GM23338 (cell line): ENCODE measurements around the gene SLC38A10. TPM values are rescaled to one million over a fixed set of nuclear protein-coding genes. Genes with fewer than 3 reads are reported as not detected.

ENCODE experiments used
- ATAC-seq: fragments of 200-7000 bp; cut with Tn5 transposase; 3 replicates; pipeline ENCODE4 v1.9.1; 2020
- DNase-seq: peaks from one replicate; pipeline ENCODE4 v3.0.0-alpha.2; 2015; ENCODE audit warnings: low spot score
- H2AFZ ChIP-seq: fragments of 200-600 bp; sonication (generic); 2 replicates; pipeline ENCODE4 v1.8.0; 2016; ENCODE audit warnings: antibody characterized with exemption, mild to moderate bottlenecking, moderate library complexity
- H3F3A ChIP-seq: fragments of 200-600 bp; sonication (generic); replicated peaks from 2 replicates; pipeline ENCODE4 v1.8.0; 2017; ENCODE audit warnings: antibody characterized with exemption, mixed run types, low read depth
- H3K27ac ChIP-seq: fragments of 200-600 bp; sonication (generic); 2 replicates; pipeline ENCODE4 v1.6.1; 2016; ENCODE audit warnings: low read depth
- H3K27me3 ChIP-seq: fragments of 200-600 bp; sonication (generic); 2 replicates; pipeline ENCODE4 v1.8.0; 2016; ENCODE audit warnings: mild to moderate bottlenecking, mixed run types, moderate library complexity; ENCODE audit not compliant: insufficient read depth
- H3K36me3 ChIP-seq: fragments of 200-600 bp; sonication (generic); 2 replicates; pipeline ENCODE4 v1.8.0; 2016; ENCODE audit warnings: mild to moderate bottlenecking; ENCODE audit not compliant: insufficient read depth
- H3K4me1 ChIP-seq: fragments of 200-600 bp; sonication (generic); 2 replicates; pipeline ENCODE4 v1.8.0; 2016; ENCODE audit warnings: mild to moderate bottlenecking, moderate library complexity; ENCODE audit not compliant: insufficient read depth
- H3K4me2 ChIP-seq: fragments of 200-600 bp; sonication (generic); 2 replicates; pipeline ENCODE4 v1.7.1; 2017; ENCODE audit warnings: mixed run types
- H3K4me3 ChIP-seq: fragments of 200-600 bp; sonication (generic); 2 replicates; pipeline ENCODE4 v1.6.1; 2016; ENCODE audit warnings: mixed run types
- H3K79me2 ChIP-seq: fragments of 200-600 bp; sonication (generic); replicated peaks from 2 replicates; pipeline ENCODE4 v1.8.0; 2017; ENCODE audit warnings: mild to moderate bottlenecking; ENCODE audit not compliant: insufficient read depth
- H3K9me2 ChIP-seq: fragments of 200-600 bp; sonication (generic); 2 replicates; pipeline ENCODE4 v1.8.0; 2017; ENCODE audit not compliant: insufficient read depth
- H4K20me1 ChIP-seq: fragments of 200-600 bp; sonication (generic); replicated peaks from 2 replicates; pipeline ENCODE4 v1.8.0; 2017; ENCODE audit warnings: mild to moderate bottlenecking; ENCODE audit not compliant: insufficient read depth
- H3K27ac Mint-ChIP-seq: 2 replicates; pipeline ENCODE4 v1.8.0; 2020; ENCODE audit warnings: inconsistent platforms, mild to moderate bottlenecking, moderate library complexity, mixed read lengths
- H3K27me3 Mint-ChIP-seq: 3 replicates; pipeline ENCODE4 v1.8.0; 2022; ENCODE audit warnings: low read depth, mild to moderate bottlenecking, moderate library complexity, mixed read lengths, inconsistent platforms; ENCODE audit not compliant: insufficient read depth, poor library complexity
- H3K36me3 Mint-ChIP-seq: 3 replicates; pipeline ENCODE4 v1.8.0; 2021; ENCODE audit warnings: low read depth, mild to moderate bottlenecking, inconsistent platforms, moderate library complexity, mixed read lengths
- H3K4me1 Mint-ChIP-seq: 3 replicates; pipeline ENCODE4 v1.8.0; 2020; ENCODE audit warnings: mild to moderate bottlenecking, inconsistent platforms, mixed read lengths
- H3K4me3 Mint-ChIP-seq: 3 replicates; pipeline ENCODE4 v1.8.0; 2021; ENCODE audit warnings: moderate library complexity, mild to moderate bottlenecking, inconsistent platforms, mixed read lengths
- H3K9me3 Mint-ChIP-seq: 3 replicates; pipeline ENCODE4 v1.8.0; 2020; ENCODE audit warnings: moderate library complexity, mild to moderate bottlenecking, inconsistent platforms, mixed read lengths
- CREB1 ChIP-seq: fragments of 250-450 bp; sonication (Bioruptor Pico); IDR thresholded peaks from 2 replicates; pipeline ENCODE4 v1.5.0; 2020; ENCODE audit warnings: low read depth, mild to moderate bottlenecking, moderate library complexity
- NANOG ChIP-seq: IDR thresholded peaks from 2 replicates; pipeline ENCODE4 v1.6.1; 2016; ENCODE audit warnings: antibody characterized with exemption, borderline replicate concordance
- ZNF331 ChIP-seq: fragments of 250-450 bp; sonication (Bioruptor Pico); IDR thresholded peaks from 2 replicates; pipeline ENCODE4 v1.5.0; 2020; ENCODE audit warnings: low read depth, mild to moderate bottlenecking, moderate library complexity
- polyA plus RNA-seq: library from polyadenylated mRNA; unstranded; fragments of >200 nt; fragmentation: Nextera tagmentation; extraction: Ambion mirVana; gene quantifications from 2 replicates; pipeline ENCODE4 v1.2.1, GENCODE V29; 2016
- total RNA-seq: library from RNA; depleted of rRNA; stranded (reverse); fragments of >200 nt; shearing (Covaris generic); gene quantifications from 2 replicates; pipeline ENCODE4 v1.2.3, GENCODE V29; 2014
- TF ChIP-seq, protein P1 (sequence below): IDR thresholded peaks from one replicate; pipeline ENCODE4 v1.6.1; 2018; ENCODE audit warnings: antibody characterized with exemption; ENCODE audit not compliant: unreplicated experiment
- TF ChIP-seq, protein P2 (sequence below), 2 experiments: fragments of 200-600 bp in 1 of 2; sonication (generic) in 1 of 2; conservative IDR thresholded peaks; 2 replicates each; pipeline versions ENCODE4 v1.5.1 to v1.6.1; 2016 to 2017; ENCODE audit warnings: antibody characterized with exemption in 2 of 2, low read depth in 2 of 2, mild to moderate bottlenecking in 2 of 2, moderate library complexity in 1 of 2
- TF ChIP-seq, protein P3 (sequence below): IDR thresholded peaks from 2 replicates; pipeline ENCODE4 v1.6.1; 2016; ENCODE audit warnings: antibody characterized with exemption

SLC38A10 gene
- total and polyA plus RNA-seq, 2 experiments from 2014 or later = 17.1 to 55.8 TPM

DNA sequence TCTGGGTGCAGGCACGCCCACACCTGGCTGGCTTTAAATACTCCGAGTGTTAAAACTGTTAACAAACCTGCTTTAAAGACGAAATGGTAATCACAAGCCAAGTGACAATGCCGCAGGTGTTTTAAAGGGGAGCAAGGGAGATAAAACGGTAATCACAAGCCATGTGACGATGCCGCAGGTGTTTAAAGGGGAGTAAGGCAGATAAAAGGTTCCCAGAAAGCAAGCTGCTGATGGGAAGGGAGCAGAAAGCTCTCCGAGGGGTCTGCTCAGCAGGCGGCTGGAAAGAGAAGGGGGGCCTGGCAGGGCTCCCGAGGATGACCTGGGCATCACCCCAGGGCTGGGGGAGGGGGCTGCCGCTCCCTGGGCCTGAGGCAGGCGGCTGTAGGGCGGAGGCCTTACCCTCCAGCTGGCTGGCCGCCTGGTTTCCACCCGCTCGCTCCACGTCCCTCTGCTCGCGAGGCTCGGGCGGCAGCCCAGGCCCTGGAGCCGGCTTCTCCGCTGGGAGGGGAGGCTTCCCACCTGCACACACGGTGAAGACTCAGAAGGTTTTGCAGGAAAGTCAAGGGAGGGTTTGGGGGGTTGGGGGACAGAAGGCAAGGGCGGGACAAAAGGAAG lies 43.9 kb downstream of the SLC38A10 start:
- DNase-seq = no peak
- Histone ChIP-seq H4K20me1 (no peaks in the 10 kb centered on the region; the same call in 1 of the 2 replicates), H3F3A (peaks cover 2% of the 10 kb centered on the region; the same call in 1 of the 2 replicates), H2AFZ (no peak overlapping the region), H3K27ac (no peak overlapping the region), H3K9me2 (peaks cover 5% of the 10 kb centered on the region), H3K27me3 (no peaks in the 10 kb centered on the region), H3K4me2 (no peak overlapping the region), H3K4me3 (no peak overlapping the region), H3K79me2 (no peaks in the 10 kb centered on the region), H3K36me3 (no peaks in the 10 kb centered on the region), H3K4me1 (peaks cover 3% of the 10 kb centered on the region; the same call in 1 of the 2 replicates)
- peaks cover 6% of the 10 kb centered on the region; the same call in 2 of the 3 replicates for H3K36me3 Mint-ChIP-seq
- H3K4me3 Mint-ChIP-seq = no peak overlapping the region
- no peak for ATAC-seq
- no peak overlapping the region for H3K27ac Mint-ChIP-seq
- H3K9me3 Mint-ChIP-seq = peaks cover 3% of the 10 kb centered on the region; the same call in 1 of the 3 replicates
- peaks cover 27% of the 10 kb centered on the region for H3K4me1 Mint-ChIP-seq
- peaks cover 21% of the 10 kb centered on the region for H3K27me3 Mint-ChIP-seq
- TF ChIP-seq, protein P1, sequence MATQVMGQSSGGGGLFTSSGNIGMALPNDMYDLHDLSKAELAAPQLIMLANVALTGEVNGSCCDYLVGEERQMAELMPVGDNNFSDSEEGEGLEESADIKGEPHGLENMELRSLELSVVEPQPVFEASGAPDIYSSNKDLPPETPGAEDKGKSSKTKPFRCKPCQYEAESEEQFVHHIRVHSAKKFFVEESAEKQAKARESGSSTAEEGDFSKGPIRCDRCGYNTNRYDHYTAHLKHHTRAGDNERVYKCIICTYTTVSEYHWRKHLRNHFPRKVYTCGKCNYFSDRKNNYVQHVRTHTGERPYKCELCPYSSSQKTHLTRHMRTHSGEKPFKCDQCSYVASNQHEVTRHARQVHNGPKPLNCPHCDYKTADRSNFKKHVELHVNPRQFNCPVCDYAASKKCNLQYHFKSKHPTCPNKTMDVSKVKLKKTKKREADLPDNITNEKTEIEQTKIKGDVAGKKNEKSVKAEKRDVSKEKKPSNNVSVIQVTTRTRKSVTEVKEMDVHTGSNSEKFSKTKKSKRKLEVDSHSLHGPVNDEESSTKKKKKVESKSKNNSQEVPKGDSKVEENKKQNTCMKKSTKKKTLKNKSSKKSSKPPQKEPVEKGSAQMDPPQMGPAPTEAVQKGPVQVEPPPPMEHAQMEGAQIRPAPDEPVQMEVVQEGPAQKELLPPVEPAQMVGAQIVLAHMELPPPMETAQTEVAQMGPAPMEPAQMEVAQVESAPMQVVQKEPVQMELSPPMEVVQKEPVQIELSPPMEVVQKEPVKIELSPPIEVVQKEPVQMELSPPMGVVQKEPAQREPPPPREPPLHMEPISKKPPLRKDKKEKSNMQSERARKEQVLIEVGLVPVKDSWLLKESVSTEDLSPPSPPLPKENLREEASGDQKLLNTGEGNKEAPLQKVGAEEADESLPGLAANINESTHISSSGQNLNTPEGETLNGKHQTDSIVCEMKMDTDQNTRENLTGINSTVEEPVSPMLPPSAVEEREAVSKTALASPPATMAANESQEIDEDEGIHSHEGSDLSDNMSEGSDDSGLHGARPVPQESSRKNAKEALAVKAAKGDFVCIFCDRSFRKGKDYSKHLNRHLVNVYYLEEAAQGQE = no peak
- TF ChIP-seq, protein P2, sequence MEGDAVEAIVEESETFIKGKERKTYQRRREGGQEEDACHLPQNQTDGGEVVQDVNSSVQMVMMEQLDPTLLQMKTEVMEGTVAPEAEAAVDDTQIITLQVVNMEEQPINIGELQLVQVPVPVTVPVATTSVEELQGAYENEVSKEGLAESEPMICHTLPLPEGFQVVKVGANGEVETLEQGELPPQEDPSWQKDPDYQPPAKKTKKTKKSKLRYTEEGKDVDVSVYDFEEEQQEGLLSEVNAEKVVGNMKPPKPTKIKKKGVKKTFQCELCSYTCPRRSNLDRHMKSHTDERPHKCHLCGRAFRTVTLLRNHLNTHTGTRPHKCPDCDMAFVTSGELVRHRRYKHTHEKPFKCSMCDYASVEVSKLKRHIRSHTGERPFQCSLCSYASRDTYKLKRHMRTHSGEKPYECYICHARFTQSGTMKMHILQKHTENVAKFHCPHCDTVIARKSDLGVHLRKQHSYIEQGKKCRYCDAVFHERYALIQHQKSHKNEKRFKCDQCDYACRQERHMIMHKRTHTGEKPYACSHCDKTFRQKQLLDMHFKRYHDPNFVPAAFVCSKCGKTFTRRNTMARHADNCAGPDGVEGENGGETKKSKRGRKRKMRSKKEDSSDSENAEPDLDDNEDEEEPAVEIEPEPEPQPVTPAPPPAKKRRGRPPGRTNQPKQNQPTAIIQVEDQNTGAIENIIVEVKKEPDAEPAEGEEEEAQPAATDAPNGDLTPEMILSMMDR (conservative IDR thresholded peaks at IDR 0.05; ENCODE audit: low read depth in 2 of 2) = no peak
- TF ChIP-seq CREB1 (CRISPR knock-in tag) = no peak
- TF ChIP-seq, protein P3, sequence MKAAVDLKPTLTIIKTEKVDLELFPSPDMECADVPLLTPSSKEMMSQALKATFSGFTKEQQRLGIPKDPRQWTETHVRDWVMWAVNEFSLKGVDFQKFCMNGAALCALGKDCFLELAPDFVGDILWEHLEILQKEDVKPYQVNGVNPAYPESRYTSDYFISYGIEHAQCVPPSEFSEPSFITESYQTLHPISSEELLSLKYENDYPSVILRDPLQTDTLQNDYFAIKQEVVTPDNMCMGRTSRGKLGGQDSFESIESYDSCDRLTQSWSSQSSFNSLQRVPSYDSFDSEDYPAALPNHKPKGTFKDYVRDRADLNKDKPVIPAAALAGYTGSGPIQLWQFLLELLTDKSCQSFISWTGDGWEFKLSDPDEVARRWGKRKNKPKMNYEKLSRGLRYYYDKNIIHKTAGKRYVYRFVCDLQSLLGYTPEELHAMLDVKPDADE = no peak
- no peak for TF ChIP-seq ZNF331
- no peak for TF ChIP-seq NANOG
